Measurements from ENCODE around the gene GIPC1. TPM values are rescaled to one million over a fixed set of nuclear protein-coding genes. Genes with fewer than 3 reads are reported as not detected.
"Not testable (repeated sequence)": the region's sequence is repeated elsewhere in the genome, so short reads cannot be mapped to it uniquely, and the experiment has no call there.

GIPC1 gene
- total RNA-seq, 1 donor from 2014 or later = 107 TPM

DNA sequence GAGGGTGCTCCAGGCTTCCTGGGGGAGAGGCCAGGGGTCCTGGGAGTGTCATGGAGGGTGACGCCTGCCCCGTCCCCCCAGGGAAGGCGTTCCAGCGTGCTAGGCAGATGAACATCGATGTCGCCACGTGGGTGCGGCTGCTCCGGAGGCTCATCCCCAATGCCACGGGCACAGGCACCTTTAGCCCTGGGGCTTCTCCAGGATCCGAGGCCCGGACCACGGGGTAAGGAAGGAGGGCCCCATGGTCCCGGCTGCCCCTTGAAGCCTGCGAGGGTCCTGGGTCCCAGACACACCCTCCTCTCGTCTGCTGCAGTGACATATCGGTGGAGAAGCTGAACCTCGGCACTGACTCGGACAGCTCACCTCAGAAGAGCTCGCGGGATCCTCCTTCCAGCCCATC, 32.2 kb downstream of the GIPC1 start:
- H3K4me3 Mint-ChIP-seq (ENCODE audit: unreplicated experiment) = no peak overlapping the region
- no peaks in the 10 kb centered on the region for H3K9me3 Mint-ChIP-seq (ENCODE audit: low read depth)
- TF ChIP-seq, protein P1, sequence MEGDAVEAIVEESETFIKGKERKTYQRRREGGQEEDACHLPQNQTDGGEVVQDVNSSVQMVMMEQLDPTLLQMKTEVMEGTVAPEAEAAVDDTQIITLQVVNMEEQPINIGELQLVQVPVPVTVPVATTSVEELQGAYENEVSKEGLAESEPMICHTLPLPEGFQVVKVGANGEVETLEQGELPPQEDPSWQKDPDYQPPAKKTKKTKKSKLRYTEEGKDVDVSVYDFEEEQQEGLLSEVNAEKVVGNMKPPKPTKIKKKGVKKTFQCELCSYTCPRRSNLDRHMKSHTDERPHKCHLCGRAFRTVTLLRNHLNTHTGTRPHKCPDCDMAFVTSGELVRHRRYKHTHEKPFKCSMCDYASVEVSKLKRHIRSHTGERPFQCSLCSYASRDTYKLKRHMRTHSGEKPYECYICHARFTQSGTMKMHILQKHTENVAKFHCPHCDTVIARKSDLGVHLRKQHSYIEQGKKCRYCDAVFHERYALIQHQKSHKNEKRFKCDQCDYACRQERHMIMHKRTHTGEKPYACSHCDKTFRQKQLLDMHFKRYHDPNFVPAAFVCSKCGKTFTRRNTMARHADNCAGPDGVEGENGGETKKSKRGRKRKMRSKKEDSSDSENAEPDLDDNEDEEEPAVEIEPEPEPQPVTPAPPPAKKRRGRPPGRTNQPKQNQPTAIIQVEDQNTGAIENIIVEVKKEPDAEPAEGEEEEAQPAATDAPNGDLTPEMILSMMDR (IDR thresholded peaks at IDR 0.05) = no peak
- no peaks in the 10 kb centered on the region for H3K4me1 Mint-ChIP-seq (ENCODE audit: low read depth)
- DNase-seq (ENCODE audit: low spot score) = no peak
- peaks cover 23% of the 10 kb centered on the region for H3K36me3 Mint-ChIP-seq (ENCODE audit: low read depth)
- no peak overlapping the region for H3K27ac Mint-ChIP-seq (ENCODE audit: unreplicated experiment)
- H3K27me3 Mint-ChIP-seq (ENCODE audit: low read depth) = no peaks in the 10 kb centered on the region

DNA sequence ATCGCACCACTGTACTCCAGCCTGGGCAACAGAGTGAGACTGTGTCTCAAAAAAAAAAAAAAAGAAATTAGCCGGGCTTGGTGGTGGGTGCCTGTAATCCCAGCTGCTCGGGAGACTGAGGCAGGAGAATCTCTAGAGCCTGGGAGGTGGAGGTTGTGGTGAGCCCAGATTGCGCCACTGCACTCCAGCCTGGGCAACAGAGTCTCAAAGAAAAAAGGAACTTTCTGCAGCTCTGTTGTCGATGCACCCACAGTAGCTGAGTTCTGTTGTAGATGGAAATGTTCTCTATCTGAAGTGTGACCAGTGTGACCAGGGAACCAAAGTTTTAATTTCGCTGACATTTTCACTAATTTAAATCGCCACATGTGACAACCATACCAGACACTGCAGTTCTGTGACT, 33.5 kb downstream of the GIPC1 start:
- not testable (repeated sequence) for H3K4me1 Mint-ChIP-seq (ENCODE audit: low read depth); H3K9me3 Mint-ChIP-seq (ENCODE audit: low read depth); H3K27ac Mint-ChIP-seq (ENCODE audit: unreplicated experiment); DNase-seq (ENCODE audit: low spot score); H3K27me3 Mint-ChIP-seq (ENCODE audit: low read depth); H3K4me3 Mint-ChIP-seq (ENCODE audit: unreplicated experiment)
- peaks cover 19% of the 10 kb centered on the region for H3K36me3 Mint-ChIP-seq (ENCODE audit: low read depth)

DNA sequence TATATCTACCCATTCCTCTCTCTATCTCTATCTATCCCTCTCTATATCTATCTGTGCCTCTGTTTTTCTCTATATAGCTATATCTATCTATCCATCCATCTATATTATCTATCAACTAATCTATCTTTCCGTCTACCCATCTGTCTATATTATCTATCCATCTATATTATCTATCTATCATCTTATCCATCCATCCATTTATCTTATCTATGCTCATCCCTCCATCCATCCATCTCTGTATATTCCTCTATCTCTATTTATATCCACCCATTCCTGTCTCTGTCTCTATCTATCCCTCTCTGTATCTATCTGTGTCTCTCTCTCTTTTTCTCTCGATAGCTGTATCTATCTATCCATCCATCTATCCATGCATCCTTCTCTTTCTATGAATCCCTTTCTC, 35.0 kb downstream of the GIPC1 start:
- no peak overlapping the region for H3K27ac Mint-ChIP-seq (ENCODE audit: unreplicated experiment)
- DNase-seq (ENCODE audit: low spot score) = no peak
- no peak overlapping the region for H3K4me3 Mint-ChIP-seq (ENCODE audit: unreplicated experiment)
- H3K36me3 Mint-ChIP-seq (ENCODE audit: low read depth) = peaks cover 17% of the 10 kb centered on the region
- TF ChIP-seq, protein P1 (IDR thresholded peaks at IDR 0.05) = no peak
- H3K4me1 Mint-ChIP-seq (ENCODE audit: low read depth) = no peaks in the 10 kb centered on the region
- no peaks in the 10 kb centered on the region for H3K9me3 Mint-ChIP-seq (ENCODE audit: low read depth)
- H3K27me3 Mint-ChIP-seq (ENCODE audit: low read depth) = no peaks in the 10 kb centered on the region

DNA sequence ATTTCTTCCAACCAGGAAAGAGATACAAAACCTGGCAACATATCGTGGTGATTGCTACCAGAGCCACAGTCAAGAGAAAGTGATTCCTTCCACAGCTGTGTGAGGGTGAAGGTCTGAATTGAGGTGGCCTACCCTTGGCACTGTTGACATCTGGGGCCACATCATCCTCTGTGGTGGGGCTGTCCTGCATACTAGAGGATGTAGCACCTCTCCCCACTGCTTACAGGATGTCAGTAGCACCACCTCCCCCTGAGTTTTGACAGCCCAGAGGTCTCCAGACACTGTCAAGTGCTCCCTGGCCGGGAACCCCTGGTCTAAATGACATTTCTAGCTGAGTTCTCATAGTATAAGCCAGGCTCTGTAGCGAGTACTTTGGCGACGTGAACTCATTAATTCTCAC, 36.2 kb downstream of the GIPC1 start:
- no peaks in the 10 kb centered on the region for H3K4me1 Mint-ChIP-seq (ENCODE audit: low read depth)
- DNase-seq (ENCODE audit: low spot score) = no peak
- H3K4me3 Mint-ChIP-seq (ENCODE audit: unreplicated experiment) = no peak overlapping the region
- H3K9me3 Mint-ChIP-seq (ENCODE audit: low read depth) = no peaks in the 10 kb centered on the region
- peaks cover 19% of the 10 kb centered on the region for H3K36me3 Mint-ChIP-seq (ENCODE audit: low read depth)
- no peak overlapping the region for H3K27ac Mint-ChIP-seq (ENCODE audit: unreplicated experiment)
- no peaks in the 10 kb centered on the region for H3K27me3 Mint-ChIP-seq (ENCODE audit: low read depth)
- TF ChIP-seq, protein P1 (IDR thresholded peaks at IDR 0.05) = no peak

DNA sequence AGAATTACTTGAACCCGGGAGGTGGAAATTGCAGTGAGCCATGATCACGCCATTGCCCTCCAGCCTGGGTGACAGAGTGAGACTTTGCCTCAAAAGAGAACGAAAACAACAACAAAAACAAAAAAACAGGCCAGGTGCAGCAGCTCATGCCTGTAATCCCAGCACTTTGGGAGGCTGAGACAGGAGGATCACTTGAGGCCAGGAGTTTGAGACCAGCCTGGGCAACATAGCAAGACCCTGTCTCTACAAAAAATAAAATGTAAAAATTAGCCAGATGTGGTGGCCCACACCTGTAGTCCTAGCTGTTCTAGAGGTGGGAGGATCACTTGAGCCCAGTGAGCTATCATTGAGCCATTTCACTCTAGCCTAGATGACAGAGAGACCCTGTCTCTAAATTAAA, 43.6 kb downstream of the GIPC1 start:
- not testable (repeated sequence) for H3K9me3 Mint-ChIP-seq (ENCODE audit: low read depth); H3K4me1 Mint-ChIP-seq (ENCODE audit: low read depth); H3K27me3 Mint-ChIP-seq (ENCODE audit: low read depth); DNase-seq (ENCODE audit: low spot score); H3K27ac Mint-ChIP-seq (ENCODE audit: unreplicated experiment); H3K4me3 Mint-ChIP-seq (ENCODE audit: unreplicated experiment)
- H3K36me3 Mint-ChIP-seq (ENCODE audit: low read depth) = peaks cover 27% of the 10 kb centered on the region

DNA sequence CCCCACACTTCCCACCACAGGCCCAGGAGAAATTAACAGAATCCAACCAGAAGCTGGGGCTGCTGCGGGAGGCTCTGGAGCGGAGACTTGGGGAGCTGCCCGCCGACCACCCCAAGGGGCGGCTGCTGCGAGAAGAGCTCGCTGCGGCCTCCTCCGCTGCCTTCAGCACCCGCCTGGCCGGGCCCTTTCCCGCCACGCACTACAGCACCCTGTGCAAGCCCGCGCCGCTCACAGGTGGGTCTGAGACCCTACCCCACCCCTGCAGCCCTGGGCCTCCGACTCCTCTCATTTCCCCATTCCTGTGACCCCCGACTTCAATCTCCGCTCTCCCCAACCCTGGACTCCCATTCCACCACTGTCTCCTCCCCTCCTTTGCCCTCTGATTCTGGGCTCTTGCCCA, 45.1 kb downstream of the GIPC1 start:
- H3K36me3 Mint-ChIP-seq (ENCODE audit: low read depth) = peaks cover 35% of the 10 kb centered on the region

More for the DNA sequence above, 45.1 kb downstream of the GIPC1 start:
- TF ChIP-seq, protein P1 (IDR thresholded peaks at IDR 0.05) = no peak
- no peaks in the 10 kb centered on the region for H3K27me3 Mint-ChIP-seq (ENCODE audit: low read depth)
- no peaks in the 10 kb centered on the region for H3K9me3 Mint-ChIP-seq (ENCODE audit: low read depth)
- no peak overlapping the region for H3K4me3 Mint-ChIP-seq (ENCODE audit: unreplicated experiment)
- no peak for DNase-seq (ENCODE audit: low spot score)
- no peak overlapping the region for H3K27ac Mint-ChIP-seq (ENCODE audit: unreplicated experiment)
- H3K4me1 Mint-ChIP-seq (ENCODE audit: low read depth) = no peaks in the 10 kb centered on the region

Measured in chondrocyte (in vitro differentiated cells).